ENCODE data around the gene ACER3.
"Not testable (repeated sequence)": the region's sequence is repeated elsewhere in the genome, so short reads cannot be mapped to it uniquely, and the experiment has no call there.

Gene ACER3

DNA sequence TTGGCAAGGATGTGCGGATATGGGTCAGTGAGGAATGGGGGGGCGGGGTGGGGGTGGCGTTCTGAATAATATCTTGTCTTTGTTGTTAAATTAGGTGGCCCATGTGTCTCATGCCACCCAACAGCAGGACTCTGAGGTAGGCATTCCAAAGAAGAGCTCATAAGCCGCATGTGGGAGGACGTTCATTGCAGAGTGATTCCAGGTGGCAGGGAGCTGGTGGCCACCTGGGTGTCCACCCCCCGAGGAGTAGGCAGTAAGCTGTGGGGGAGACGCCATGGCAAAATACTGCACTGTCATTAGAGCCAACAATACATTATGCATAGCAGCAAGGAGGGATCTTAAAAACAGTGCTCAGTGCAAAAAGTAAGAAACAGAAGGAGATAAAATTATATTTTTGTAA lies 191.8 kb downstream of the ACER3 start:
- Histone ChIP-seq H3K9ac (no peak overlapping the region), H3K4me1 (no peaks in the 10 kb centered on the region), H4K20me1 (no peaks in the 10 kb centered on the region)

DNA sequence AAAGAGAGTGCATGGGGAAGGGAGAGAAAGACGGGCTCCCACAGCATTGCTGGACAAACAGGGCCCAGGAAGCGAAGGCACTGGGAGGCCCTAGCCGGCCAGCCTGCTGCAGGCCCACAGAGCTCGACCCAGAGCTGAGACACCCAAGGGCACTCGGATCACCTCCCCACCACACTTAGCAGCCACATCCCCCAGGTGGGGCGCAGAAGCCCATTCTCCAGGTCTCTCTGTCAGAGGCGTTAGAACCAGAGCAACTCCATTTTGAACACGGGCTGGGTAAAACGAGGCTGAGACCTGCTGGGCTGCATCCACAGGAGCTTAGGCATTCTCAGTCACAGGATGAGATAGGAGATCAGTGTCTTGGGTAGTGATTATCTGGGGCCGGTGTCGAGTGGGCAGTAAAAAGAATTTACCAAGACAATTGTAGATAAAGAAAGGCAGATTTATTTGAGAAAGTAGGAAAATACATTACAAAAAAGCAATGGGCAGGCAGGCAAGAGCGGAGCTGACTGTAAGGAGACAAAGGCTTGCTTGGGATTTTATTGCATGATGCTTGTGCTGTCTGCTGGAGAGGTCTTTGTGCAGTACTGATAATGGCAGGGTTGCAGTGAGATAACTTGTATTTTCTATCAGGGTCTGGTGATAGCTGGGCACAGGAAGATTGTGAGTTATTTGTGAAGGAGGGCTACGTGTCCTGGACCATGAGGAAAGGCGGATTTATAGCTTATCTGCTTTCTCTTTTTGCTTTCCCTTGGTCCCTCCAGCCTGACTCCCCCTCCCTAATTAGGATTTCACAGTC lies 192.7 kb downstream of the ACER3 start:
- Histone ChIP-seq H4K20me1 (no peaks in the 10 kb centered on the region), H3K4me1 (no peaks in the 10 kb centered on the region), H3K4me2 (no peak overlapping the region), H3K36me3 (no peaks in the 10 kb centered on the region), H3K9me3 (peaks cover 20% of the 10 kb centered on the region), H3K4me3 (no peak overlapping the region), H3K27ac (no peak overlapping the region), H3K27me3 (no peaks in the 10 kb centered on the region), H3K9ac (no peak overlapping the region)
- no peak for TF ChIP-seq Cebpa-rat (IDR thresholded peaks at IDR 0.05)

More for the DNA sequence above, 191.8 kb downstream of the ACER3 start:
- Histone ChIP-seq H3K4me3 (no peak overlapping the region), H3K27me3 (no peaks in the 10 kb centered on the region), H3K4me2 (no peak overlapping the region), H3K9me3 (peaks cover 19% of the 10 kb centered on the region), H3K36me3 (no peaks in the 10 kb centered on the region), H3K27ac (no peak overlapping the region)
- no peak for TF ChIP-seq Cebpa-rat (IDR thresholded peaks at IDR 0.05)

DNA sequence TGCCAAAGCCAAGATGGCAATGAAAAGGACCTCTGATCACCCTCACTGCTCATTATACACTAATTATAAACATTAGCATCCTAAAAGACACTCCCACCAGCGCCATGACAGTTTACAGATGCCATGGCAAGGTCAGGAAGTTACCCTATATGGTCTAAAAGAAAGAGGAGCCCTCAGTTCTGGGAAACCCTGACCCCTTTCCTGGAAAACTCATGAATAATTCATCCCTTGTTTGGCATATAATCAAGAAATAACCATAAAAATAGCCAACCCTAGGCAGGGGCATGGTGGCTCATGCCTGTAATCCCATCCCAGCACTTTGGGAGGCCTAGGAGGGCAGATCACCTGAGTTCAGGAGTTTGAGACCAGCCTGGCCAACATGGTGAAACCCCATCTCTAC lies 193.4 kb downstream of the ACER3 start:
- Histone ChIP-seq H3K4me3 (no peak overlapping the region), H3K27ac (no peak overlapping the region), H3K4me2 (no peak overlapping the region), H3K4me1 (no peaks in the 10 kb centered on the region), H4K20me1 (no peaks in the 10 kb centered on the region), H3K27me3 (no peaks in the 10 kb centered on the region), H3K9me3 (peaks cover 20% of the 10 kb centered on the region), H3K36me3 (no peaks in the 10 kb centered on the region), H3K9ac (no peak overlapping the region)
- TF ChIP-seq Cebpa-rat (IDR thresholded peaks at IDR 0.05) = no peak

DNA sequence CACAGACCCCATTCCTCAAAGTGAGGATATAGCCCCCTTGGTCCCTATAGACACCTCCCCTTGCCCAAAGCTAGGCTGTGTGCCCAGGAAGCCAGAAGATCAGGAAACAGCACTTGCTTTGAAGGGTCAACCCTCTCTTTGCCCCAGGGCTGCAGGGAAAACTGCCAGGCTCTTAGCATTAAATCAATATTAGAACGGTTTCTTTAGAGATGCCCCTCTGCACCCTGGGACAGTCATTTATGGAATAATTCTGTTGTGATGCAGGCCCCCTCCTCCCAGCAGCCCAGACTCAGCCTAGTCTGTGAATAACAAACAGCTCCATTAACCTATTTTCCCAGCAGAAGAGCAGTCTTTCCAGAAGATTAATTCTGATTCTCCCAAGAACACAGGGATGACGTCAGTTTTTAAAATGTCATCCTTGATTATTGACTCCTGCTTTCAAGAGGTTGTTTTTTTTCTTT lies 194.4 kb downstream of the ACER3 start:
- Histone ChIP-seq H3K36me3 (no peaks in the 10 kb centered on the region), H3K4me3 (no peak overlapping the region), H3K9ac (no peak overlapping the region), H4K20me1 (no peaks in the 10 kb centered on the region), H3K4me1 (no peaks in the 10 kb centered on the region), H3K27me3 (no peaks in the 10 kb centered on the region), H3K9me3 (peaks cover 20% of the 10 kb centered on the region), H3K4me2 (no peak overlapping the region), H3K27ac (no peak overlapping the region)
- TF ChIP-seq Cebpa-rat (IDR thresholded peaks at IDR 0.05) = no peak

DNA sequence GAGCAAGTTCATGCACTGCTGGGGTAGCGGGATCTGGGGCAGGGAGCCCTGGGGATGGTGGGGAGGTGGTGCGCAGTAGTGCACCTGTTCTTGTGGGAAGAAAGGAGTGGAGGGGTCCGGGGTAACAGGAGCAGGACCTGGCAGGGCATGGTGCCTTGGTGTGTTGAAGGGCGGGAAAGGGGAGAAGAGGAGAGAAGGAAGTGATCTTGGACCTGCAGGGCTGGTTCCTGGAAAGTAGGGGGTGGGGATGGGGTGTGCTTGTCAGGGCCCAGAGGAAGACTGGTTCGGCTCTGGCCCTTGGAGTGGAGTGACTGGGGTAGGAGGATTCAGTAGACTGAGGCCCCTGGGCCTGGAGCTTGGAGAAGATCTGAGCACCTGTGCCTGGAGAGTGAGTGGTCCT lies 195.2 kb downstream of the ACER3 start:
- no peak overlapping the region for H3K4me2 ChIP-seq
- H3K4me3 ChIP-seq = no peak overlapping the region
- H3K27me3 ChIP-seq = no peaks in the 10 kb centered on the region
- H3K4me1 ChIP-seq = no peaks in the 10 kb centered on the region
- no peaks in the 10 kb centered on the region for H4K20me1 ChIP-seq
- H3K9me3 ChIP-seq = peaks cover 20% of the 10 kb centered on the region
- no peak overlapping the region for H3K9ac ChIP-seq
- H3K27ac ChIP-seq = no peak overlapping the region
- no peaks in the 10 kb centered on the region for H3K36me3 ChIP-seq
- no peak for TF ChIP-seq Cebpa-rat (IDR thresholded peaks at IDR 0.05)

DNA sequence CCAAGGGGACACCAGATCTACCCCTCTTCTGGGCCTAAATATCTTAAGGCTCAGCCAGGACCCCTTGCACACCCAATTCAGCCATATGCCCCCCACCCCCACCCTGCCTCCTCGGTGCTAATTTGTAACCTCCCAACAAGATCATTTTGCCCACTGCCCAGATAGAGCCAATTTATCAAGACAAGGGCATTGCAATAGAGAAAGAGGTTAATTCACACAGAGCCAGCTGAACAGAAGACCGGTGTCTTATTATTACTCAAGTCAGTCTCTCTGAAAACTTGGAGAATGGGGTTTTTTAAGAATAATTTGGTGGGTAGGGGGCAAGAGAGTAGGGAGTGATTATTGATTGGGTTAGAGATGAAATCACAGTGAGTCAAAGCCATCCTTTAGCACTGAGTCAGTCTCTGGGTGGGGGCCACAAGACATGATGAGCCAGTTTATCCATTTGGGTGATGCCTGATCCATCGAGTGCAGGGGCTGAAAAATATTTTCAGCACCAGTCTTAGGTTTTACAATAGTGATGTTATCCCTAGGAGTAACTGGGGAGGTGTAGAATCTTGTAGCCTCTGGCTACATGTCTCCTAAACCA lies 196.2 kb downstream of the ACER3 start:
- H3K4me3 ChIP-seq = no peak overlapping the region
- H3K27me3 ChIP-seq = no peaks in the 10 kb centered on the region
- peaks cover 28% of the 10 kb centered on the region for H3K9me3 ChIP-seq

DNA sequence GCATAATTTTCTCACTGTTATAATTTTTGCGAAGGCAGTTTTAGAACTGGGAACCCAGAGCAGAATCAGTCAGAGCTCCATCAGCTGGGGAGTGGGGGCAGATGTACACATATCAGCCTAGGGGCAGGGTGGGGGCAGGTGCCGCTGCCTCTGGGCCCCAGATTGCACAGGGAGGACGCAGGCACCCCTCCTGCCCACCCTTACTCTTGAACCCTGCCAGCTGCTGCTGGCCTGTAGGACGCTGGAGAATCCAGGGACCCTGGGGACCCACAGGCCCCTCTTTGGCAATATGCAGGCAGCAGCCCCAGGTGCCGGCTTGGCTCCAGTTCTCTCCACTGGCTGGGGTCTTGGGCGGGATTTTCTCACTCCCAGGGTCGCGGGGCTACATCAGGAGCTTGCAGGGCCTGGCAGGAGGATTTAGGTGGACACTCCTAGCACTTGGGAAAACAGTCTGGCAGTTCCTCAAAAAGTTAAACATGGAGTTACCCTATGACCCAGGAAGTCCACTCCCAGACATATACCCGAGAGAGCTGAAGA lies 197.3 kb downstream of the ACER3 start:
- H3K4me1 ChIP-seq = no peaks in the 10 kb centered on the region
- no peak for TF ChIP-seq Cebpa-rat (IDR thresholded peaks at IDR 0.05)
- H3K27me3 ChIP-seq = no peaks in the 10 kb centered on the region
- H3K9ac ChIP-seq = no peak overlapping the region
- H3K27ac ChIP-seq = no peak overlapping the region
- H3K4me2 ChIP-seq = no peak overlapping the region
- H4K20me1 ChIP-seq = no peaks in the 10 kb centered on the region
- no peak overlapping the region for H3K4me3 ChIP-seq
- H3K9me3 ChIP-seq = peaks cover 31% of the 10 kb centered on the region
- H3K36me3 ChIP-seq = no peaks in the 10 kb centered on the region

More for the DNA sequence above, 196.2 kb downstream of the ACER3 start:
- Histone ChIP-seq H3K36me3 (no peaks in the 10 kb centered on the region), H3K4me1 (no peaks in the 10 kb centered on the region), H3K9ac (no peak overlapping the region), H3K4me2 (no peak overlapping the region), H4K20me1 (no peaks in the 10 kb centered on the region), H3K27ac (no peak overlapping the region)
- no peak for TF ChIP-seq Cebpa-rat (IDR thresholded peaks at IDR 0.05)

DNA sequence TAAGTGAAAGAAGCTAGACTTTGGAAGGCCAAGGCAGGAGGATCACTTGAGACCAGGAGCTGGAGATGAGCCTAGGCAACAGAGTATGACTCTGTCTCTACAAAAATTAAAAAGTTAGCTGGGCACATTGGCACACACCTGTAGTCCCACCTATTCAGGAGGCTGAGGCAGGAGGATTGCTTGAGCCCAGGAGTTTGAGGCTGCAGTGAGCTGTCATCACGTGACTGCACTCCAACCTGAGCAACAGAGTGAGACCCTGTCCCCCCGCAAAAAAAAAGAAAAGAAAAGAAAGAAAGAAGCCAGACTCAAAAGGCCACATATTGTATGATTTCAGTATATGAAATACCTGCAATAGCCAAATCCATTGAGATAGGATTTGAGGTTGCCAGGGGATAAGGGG lies 198.2 kb downstream of the ACER3 start:
- Histone ChIP-seq H4K20me1 (no peaks in the 10 kb centered on the region), H3K27me3 (no peaks in the 10 kb centered on the region), H3K9me3 (peaks cover 31% of the 10 kb centered on the region), H3K4me2 (no peak overlapping the region), H3K4me1 (no peaks in the 10 kb centered on the region), H3K27ac (no peak overlapping the region), H3K36me3 (no peaks in the 10 kb centered on the region), H3K9ac (no peak overlapping the region), H3K4me3 (no peak overlapping the region)
- no peak for TF ChIP-seq Cebpa-rat (IDR thresholded peaks at IDR 0.05)

DNA sequence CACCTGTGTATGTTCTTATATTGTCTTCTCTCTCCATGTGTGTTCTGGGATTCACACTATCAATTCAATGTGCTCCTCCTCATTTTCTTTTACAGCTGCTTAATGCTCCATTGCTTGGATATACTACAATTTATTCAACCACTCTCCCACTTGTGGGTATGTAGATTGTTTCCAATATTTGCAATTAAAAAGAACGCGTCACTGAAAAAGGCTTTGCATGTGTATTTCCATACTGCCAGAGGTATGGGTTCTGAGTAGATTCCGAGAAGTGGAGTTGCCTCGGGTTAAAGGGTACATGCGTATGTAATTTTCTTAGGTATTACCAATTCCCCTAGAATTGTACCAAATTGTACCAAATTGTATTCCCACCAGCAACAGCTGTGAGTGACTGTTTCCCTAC lies 199.1 kb downstream of the ACER3 start:
- no peaks in the 10 kb centered on the region for H3K4me1 ChIP-seq
- H3K27ac ChIP-seq = no peak overlapping the region
- no peaks in the 10 kb centered on the region for H4K20me1 ChIP-seq
- no peak for TF ChIP-seq Cebpa-rat (IDR thresholded peaks at IDR 0.05)
- no peak overlapping the region for H3K9ac ChIP-seq
- no peaks in the 10 kb centered on the region for H3K36me3 ChIP-seq
- no peak overlapping the region for H3K4me3 ChIP-seq
- no peak overlapping the region for H3K4me2 ChIP-seq
- H3K27me3 ChIP-seq = 0 out of 2 replicates have a peak, but pooled peaks cover under 1% of the 10 kb centered on the region
- H3K9me3 ChIP-seq = peaks cover 31% of the 10 kb centered on the region

DNA sequence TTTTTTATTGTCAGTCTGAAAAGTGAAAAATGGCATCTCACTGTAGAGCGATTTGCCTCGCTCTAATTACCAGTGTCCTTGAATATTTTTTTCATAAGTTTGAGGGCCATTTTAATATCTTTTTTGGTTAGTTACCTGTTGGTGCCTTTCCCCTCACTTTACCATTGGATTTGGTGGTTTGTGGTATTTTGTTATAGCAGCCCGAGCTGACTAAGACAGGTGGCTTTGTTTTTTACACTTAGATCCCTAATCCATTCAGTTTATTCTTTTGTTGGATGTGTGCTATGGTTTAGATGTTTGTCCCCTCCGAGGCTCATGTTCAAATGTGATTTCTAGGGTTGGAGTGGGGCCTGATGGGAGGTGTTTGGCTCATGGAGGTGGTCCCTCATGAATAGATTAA lies 199.5 kb downstream of the ACER3 start:
- Histone ChIP-seq H3K4me2 (no peak overlapping the region), H3K27ac (no peak overlapping the region), H3K9ac (no peak overlapping the region), H4K20me1 (no peaks in the 10 kb centered on the region), H3K27me3 (peaks cover 5% of the 10 kb centered on the region; the same call in 1 of the 2 replicates), H3K4me1 (no peaks in the 10 kb centered on the region), H3K4me3 (no peak overlapping the region), H3K36me3 (no peaks in the 10 kb centered on the region), H3K9me3 (peaks cover 31% of the 10 kb centered on the region)
- no peak for TF ChIP-seq Cebpa-rat (IDR thresholded peaks at IDR 0.05)

DNA sequence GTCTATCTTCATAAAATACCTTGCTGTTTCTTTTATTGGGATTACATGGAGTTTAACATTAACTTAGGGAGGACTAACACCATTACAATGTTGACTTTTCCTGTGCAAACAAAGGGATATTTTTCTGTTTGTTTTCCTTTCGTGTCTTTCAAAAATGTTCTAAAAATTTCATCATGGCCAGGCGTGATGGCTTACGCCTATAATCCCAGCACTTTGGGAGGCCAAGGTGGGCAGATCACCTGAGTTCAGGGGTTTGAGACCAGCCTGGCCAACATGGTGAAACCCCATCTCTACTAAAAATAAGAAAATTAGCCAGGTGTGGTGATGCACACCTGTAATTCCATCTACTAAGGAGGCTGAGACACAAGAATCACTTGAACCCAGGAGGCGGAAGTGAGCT lies 200.5 kb downstream of the ACER3 start:
- H3K27ac ChIP-seq, H4K20me1 ChIP-seq, H3K4me1 ChIP-seq, H3K4me2 ChIP-seq, H3K4me3 ChIP-seq, H3K36me3 ChIP-seq, H3K9ac ChIP-seq: not testable (repeated sequence)
- Histone ChIP-seq H3K9me3 (peaks cover 25% of the 10 kb centered on the region), H3K27me3 (peaks cover 14% of the 10 kb centered on the region; the same call in 1 of the 2 replicates)
